Neural cell (in vitro differentiated cells): Measurements from ENCODE around the gene SLC41A2. TPM values are rescaled to one million over a fixed set of nuclear protein-coding genes. Genes with fewer than 3 reads are reported as not detected.

ENCODE experiments used
- H2AFZ ChIP-seq: fragments of 200-600, 300-800 bp; sonication (generic), shearing (Covaris generic); 2 replicates; pipeline ENCODE4 v1.6.0; 2014; ENCODE audit warnings: low read depth, mild to moderate bottlenecking, antibody characterized with exemption, low read length, moderate library complexity
- H3F3A ChIP-seq: fragments of 200-600 bp; shearing (Covaris generic); 2 replicates; pipeline ENCODE4 v1.6.1; 2016; ENCODE audit warnings: mild to moderate bottlenecking, moderate library complexity, mixed read lengths, antibody characterized with exemption, low read length; ENCODE audit not compliant: insufficient read depth, poor library complexity, severe bottlenecking
- H3K27ac ChIP-seq: fragments of 200-600, 300-800 bp; sonication (generic), shearing (Covaris generic); 2 replicates; pipeline ENCODE4 v1.5.1; 2014; ENCODE audit warnings: mild to moderate bottlenecking, low read length, moderate library complexity
- H3K27me3 ChIP-seq: fragments of 300-800, 200-600 bp; sonication (generic), shearing (Covaris generic); 2 replicates; pipeline ENCODE4 v1.6.0; 2014; ENCODE audit warnings: mild to moderate bottlenecking, low read depth, low read length, moderate library complexity; ENCODE audit not compliant: insufficient read depth
- H3K36me3 ChIP-seq: fragments of 300-800, 200-600 bp; sonication (generic), shearing (Covaris generic); 2 replicates; pipeline ENCODE4 v1.5.1; 2014; ENCODE audit warnings: mild to moderate bottlenecking, antibody characterized with exemption, low read length, moderate library complexity; ENCODE audit not compliant: insufficient read depth
- H3K4me2 ChIP-seq: fragments of 300-800, 200-600 bp; sonication (generic), shearing (Covaris generic); 2 replicates; pipeline ENCODE4 v1.6.0; 2014; ENCODE audit warnings: mild to moderate bottlenecking, low read length
- H3K4me3 ChIP-seq: fragments of 300-800, 200-600 bp; sonication (generic), shearing (Covaris generic); 2 replicates; pipeline ENCODE4 v1.5.1; 2014; ENCODE audit warnings: mild to moderate bottlenecking, low read length, moderate library complexity
- H3K79me2 ChIP-seq: fragments of 200-600 bp; shearing (Covaris generic); replicated peaks from 2 replicates; pipeline ENCODE4 v1.6.0; 2014; ENCODE audit warnings: mild to moderate bottlenecking, low read length, moderate library complexity; ENCODE audit not compliant: insufficient read depth
- H3K9ac ChIP-seq: fragments of 300-800, 200-600 bp; sonication (generic), shearing (Covaris generic); 2 replicates; pipeline ENCODE4 v1.6.1; 2016; ENCODE audit warnings: mild to moderate bottlenecking, low read length, mixed read lengths
- H3K9me2 ChIP-seq: fragments of 200-600 bp; shearing (Covaris generic); 2 replicates; pipeline ENCODE4 v1.6.1; 2016; ENCODE audit warnings: mild to moderate bottlenecking, low read length, mixed read lengths; ENCODE audit not compliant: insufficient read depth
- H3K9me3 ChIP-seq: fragments of 200-600, 300-800 bp; sonication (generic), shearing (Covaris generic); 2 replicates; pipeline ENCODE4 v1.6.1; 2016; ENCODE audit warnings: mild to moderate bottlenecking, mixed run types, low read length, moderate library complexity, mixed read lengths
- H4K20me1 ChIP-seq: fragments of 200-600 bp; shearing (Covaris generic); 2 replicates; pipeline ENCODE4 v1.6.1; 2016; ENCODE audit warnings: mild to moderate bottlenecking, mixed run types; ENCODE audit not compliant: insufficient read depth
- CTCF ChIP-seq: fragments of 450-650 bp; IDR thresholded peaks from 2 replicates; pipeline ENCODE4 v1.5.1; 2014; ENCODE audit warnings: antibody characterized with exemption, mild to moderate bottlenecking, moderate library complexity; ENCODE audit not compliant: poor library complexity, severe bottlenecking
- EP300 ChIP-seq: fragments of 450-650 bp; conservative IDR thresholded peaks from 2 replicates; pipeline ENCODE4 v1.6.1; 2014; ENCODE audit warnings: antibody characterized with exemption, mild to moderate bottlenecking, moderate library complexity; ENCODE audit not compliant: poor library complexity, severe bottlenecking
- EZH2 ChIP-seq: fragments of 200-600, 300-800 bp; shearing (Covaris generic), sonication (generic); IDR thresholded peaks from 2 replicates; pipeline ENCODE4 v1.6.1; 2014; ENCODE audit warnings: antibody characterized with exemption, low read length, borderline replicate concordance, mild to moderate bottlenecking; ENCODE audit not compliant: insufficient read depth, poor library complexity, severe bottlenecking
- MXI1 ChIP-seq: fragments of 450-650 bp; conservative IDR thresholded peaks from 2 replicates; pipeline ENCODE4 v1.6.1; 2014; ENCODE audit warnings: antibody characterized with exemption, mild to moderate bottlenecking; ENCODE audit not compliant: poor library complexity, severe bottlenecking
- POLR2AphosphoS5 ChIP-seq: IDR thresholded peaks from 2 replicates; pipeline ENCODE4 v1.6.1; 2012
- RAD21 ChIP-seq: fragments of 450-650 bp; conservative IDR thresholded peaks from 2 replicates; pipeline ENCODE4 v1.6.1; 2014; ENCODE audit warnings: antibody characterized with exemption, mild to moderate bottlenecking, moderate library complexity
- REST ChIP-seq: IDR thresholded peaks from 2 replicates; pipeline ENCODE4 v1.6.1; 2012; ENCODE audit warnings: borderline replicate concordance
- SMC3 ChIP-seq: fragments of 450-650 bp; conservative IDR thresholded peaks from 2 replicates; pipeline ENCODE4 v1.6.1; 2014; ENCODE audit warnings: antibody characterized with exemption, mild to moderate bottlenecking, moderate library complexity; ENCODE audit not compliant: poor library complexity
- TAF1 ChIP-seq: IDR thresholded peaks from 2 replicates; pipeline ENCODE4 v1.6.1; 2012; ENCODE audit warnings: low read depth
- polyA plus RNA-seq: library from polyadenylated mRNA; depleted of rRNA; stranded (reverse); fragments of >200 nt; gene quantifications from 2 replicates; pipeline ENCODE4 v1.2.3, GENCODE V29; 2014

The SLC41A2 gene
- polyA plus RNA-seq, 1 donor from 2014 or later, result 26.1 TPM

- H3K9ac ChIP-seq, result no peak overlapping the region
Observed at GRCh38 chr12:104997541-104997940, 39.5 kb upstream of the SLC41A2 start.

GRCh38 chr12:104994336-104994735, 36.2 kb upstream of the SLC41A2 start:
- H3K9me3 ChIP-seq, result no peaks in the 10 kb centered on the region
- H3K36me3 ChIP-seq, result peaks cover 8% of the 10 kb centered on the region
- no peaks in the 10 kb centered on the region for H4K20me1 ChIP-seq
- H3K27me3 ChIP-seq, result no peaks in the 10 kb centered on the region
- no peaks in the 10 kb centered on the region for H3F3A ChIP-seq
- no peak overlapping the region for H3K4me3 ChIP-seq
- TF ChIP-seq SMC3 (no peak), RAD21 (no peak), EP300 (no peak), EZH2 (no peak), REST (no peak), CTCF (no peak), TAF1 (no peak), POLR2AphosphoS5 (no peak)
- no peak overlapping the region for H2AFZ ChIP-seq
- no peak overlapping the region for H3K4me2 ChIP-seq
- H3K9ac ChIP-seq, result no peak overlapping the region
- no peak overlapping the region for H3K27ac ChIP-seq
- H3K79me2 ChIP-seq, result peaks cover 5% of the 10 kb centered on the region
- H3K9me2 ChIP-seq, result no peaks in the 10 kb centered on the region

More at GRCh38 chr12:104997541-104997940, 39.5 kb upstream of the SLC41A2 start:
- Histone ChIP-seq H3K27ac (no peak overlapping the region), H3F3A (no peaks in the 10 kb centered on the region), H3K9me3 (no peaks in the 10 kb centered on the region), H3K4me3 (no peak overlapping the region), H2AFZ (no peak overlapping the region), H3K27me3 (no peaks in the 10 kb centered on the region), H3K36me3 (peaks cover 8% of the 10 kb centered on the region), H4K20me1 (no peaks in the 10 kb centered on the region), H3K4me2 (no peak overlapping the region), H3K9me2 (no peaks in the 10 kb centered on the region), H3K79me2 (no peaks in the 10 kb centered on the region)
- no peak for TF ChIP-seq SMC3
- no peak for TF ChIP-seq EZH2
- TF ChIP-seq TAF1, result no peak
- no peak for TF ChIP-seq EP300
- no peak for TF ChIP-seq POLR2AphosphoS5
- no peak for TF ChIP-seq RAD21

GRCh38 chr12:104991565-104992128, 33.6 kb upstream of the SLC41A2 start:
- Histone ChIP-seq H3F3A (no peaks in the 10 kb centered on the region), H3K4me2 (no peak overlapping the region), H3K9me3 (no peaks in the 10 kb centered on the region), H3K27me3 (no peaks in the 10 kb centered on the region), H4K20me1 (no peaks in the 10 kb centered on the region), H3K9me2 (no peaks in the 10 kb centered on the region), H3K4me3 (no peak overlapping the region), H3K9ac (no peak overlapping the region), H3K79me2 (peaks cover 27% of the 10 kb centered on the region), H3K36me3 (peaks cover 3% of the 10 kb centered on the region), H3K27ac (no peak overlapping the region), H2AFZ (no peak overlapping the region)
- no peak for TF ChIP-seq SMC3
- no peak for TF ChIP-seq EZH2
- TF ChIP-seq EP300, result no peak
- no peak for TF ChIP-seq RAD21
- TF ChIP-seq MXI1, result no peak
- TF ChIP-seq TAF1, result no peak
- TF ChIP-seq REST, result no peak
- TF ChIP-seq CTCF, result no peak
- no peak for TF ChIP-seq POLR2AphosphoS5
